ENCODE measurements around the gene NDUFB6. TPM values are rescaled to one million over a fixed set of nuclear protein-coding genes. Genes with fewer than 3 reads are reported as not detected.

NDUFB6 gene
- total RNA-seq, 6 experiments from 2014 or later, result 28.9 to 39.9 (median 36.2) TPM

DNA sequence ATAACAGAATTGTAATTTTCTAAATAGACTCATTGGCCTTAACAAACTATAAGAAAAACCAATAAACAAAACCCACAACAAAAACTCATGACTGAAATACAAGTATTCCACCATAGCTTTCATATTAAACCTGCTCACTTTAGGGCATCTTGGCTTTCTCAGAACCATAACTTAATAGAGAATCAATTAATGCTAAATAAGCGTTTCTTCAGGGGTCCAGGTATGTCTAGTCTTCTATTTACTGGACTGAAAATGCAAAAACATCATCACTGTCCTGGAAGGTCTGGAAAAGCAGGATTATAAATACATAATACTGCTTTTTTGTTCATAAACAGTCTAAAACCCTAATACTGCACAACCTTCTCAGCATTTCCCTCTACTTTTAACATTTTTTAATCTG lies 27.1 kb downstream of the NDUFB6 start:
- 92% methylated on average over 1 of the region's 1 CpG for WGBS (ENCODE audit: insufficient coverage, low coverage, low lambda C conversion rate, missing lambda C conversion rate)
- Histone ChIP-seq H3K27me3 (no peaks in the 10 kb centered on the region), H3K4me1 (peaks cover 0 to 8% (median 4%) of the 10 kb centered on the region in 4 donors), H3K36me3 (peaks cover 0 to 31% (median 6%) of the 10 kb centered on the region in 4 donors), H3K4me3 (no peak overlapping the region), H3K27ac (no peak overlapping the region), H3K9me3 (no peaks in the 10 kb centered on the region)
- TF ChIP-seq, protein P1, sequence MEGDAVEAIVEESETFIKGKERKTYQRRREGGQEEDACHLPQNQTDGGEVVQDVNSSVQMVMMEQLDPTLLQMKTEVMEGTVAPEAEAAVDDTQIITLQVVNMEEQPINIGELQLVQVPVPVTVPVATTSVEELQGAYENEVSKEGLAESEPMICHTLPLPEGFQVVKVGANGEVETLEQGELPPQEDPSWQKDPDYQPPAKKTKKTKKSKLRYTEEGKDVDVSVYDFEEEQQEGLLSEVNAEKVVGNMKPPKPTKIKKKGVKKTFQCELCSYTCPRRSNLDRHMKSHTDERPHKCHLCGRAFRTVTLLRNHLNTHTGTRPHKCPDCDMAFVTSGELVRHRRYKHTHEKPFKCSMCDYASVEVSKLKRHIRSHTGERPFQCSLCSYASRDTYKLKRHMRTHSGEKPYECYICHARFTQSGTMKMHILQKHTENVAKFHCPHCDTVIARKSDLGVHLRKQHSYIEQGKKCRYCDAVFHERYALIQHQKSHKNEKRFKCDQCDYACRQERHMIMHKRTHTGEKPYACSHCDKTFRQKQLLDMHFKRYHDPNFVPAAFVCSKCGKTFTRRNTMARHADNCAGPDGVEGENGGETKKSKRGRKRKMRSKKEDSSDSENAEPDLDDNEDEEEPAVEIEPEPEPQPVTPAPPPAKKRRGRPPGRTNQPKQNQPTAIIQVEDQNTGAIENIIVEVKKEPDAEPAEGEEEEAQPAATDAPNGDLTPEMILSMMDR (IDR thresholded peaks at IDR 0.05), result no peak
- ATAC-seq (no peak), DNase-seq (no peak)
- intact Hi-C loops (cut with DNase I), result no loop called here

DNA sequence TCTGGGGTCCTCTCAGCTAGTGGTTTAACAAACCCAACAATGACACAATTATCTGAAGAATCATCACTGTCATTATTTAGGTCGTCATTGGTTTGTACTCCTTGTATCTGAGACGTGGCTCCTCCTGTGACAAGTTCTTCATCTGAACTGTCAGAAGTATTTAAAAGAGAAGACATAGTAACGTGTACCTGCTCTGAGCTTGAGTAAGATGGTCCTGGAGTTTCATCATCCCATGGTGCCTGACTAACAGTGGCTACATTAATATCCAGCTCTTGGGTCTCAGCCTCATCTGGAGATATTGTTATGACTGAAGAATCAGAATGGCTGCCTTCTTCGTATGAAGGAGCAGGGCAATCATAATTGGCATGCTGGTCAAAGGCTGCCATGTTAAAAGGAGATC lies 29.9 kb downstream of the NDUFB6 start:
- intact Hi-C loops (cut with DNase I), result no loop called here
- peaks cover 0 to 31% (median 6%) of the 10 kb centered on the region in 4 donors for H3K36me3 ChIP-seq
- no peak overlapping the region for H3K4me3 ChIP-seq
- H3K4me1 ChIP-seq, result no peaks in the 10 kb centered on the region
- no peaks in the 10 kb centered on the region for H3K27me3 ChIP-seq
- DNase-seq (no peak), ATAC-seq (no peak)
- H3K9me3 ChIP-seq, result no peaks in the 10 kb centered on the region
- H3K27ac ChIP-seq, result no peak overlapping the region
- TF ChIP-seq, protein P1 (IDR thresholded peaks at IDR 0.05), result no peak
- no peak for TF ChIP-seq POLR2A (IDR thresholded peaks at IDR 0.05)
- WGBS (ENCODE audit: insufficient coverage, low coverage, low lambda C conversion rate, missing lambda C conversion rate), result 82% methylated on average over 4 of the region's 4 CpGs

DNA sequence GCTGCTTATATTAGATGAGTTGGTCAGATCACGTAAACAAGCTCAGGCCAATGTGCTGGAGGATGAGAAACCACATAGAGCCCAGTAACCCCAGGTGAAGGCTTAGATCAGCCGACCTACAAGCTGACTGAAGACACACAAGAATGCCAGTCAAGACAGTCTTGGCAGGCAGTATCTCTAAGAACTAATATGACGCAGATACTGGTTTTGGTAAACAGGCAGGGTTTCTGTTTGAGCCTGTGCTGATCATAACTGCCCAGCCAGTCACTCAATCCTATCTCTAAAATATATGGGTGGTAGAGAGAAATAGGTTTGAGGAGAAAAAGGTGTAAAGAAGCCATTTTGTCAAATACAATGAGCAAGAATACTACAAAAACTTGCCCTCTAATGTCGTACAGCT lies 39.1 kb downstream of the NDUFB6 start:
- WGBS (ENCODE audit: insufficient coverage, low coverage, low lambda C conversion rate, missing lambda C conversion rate), result 96% methylated on average over 4 of the region's 4 CpGs
- ATAC-seq, result no peak
- no peak overlapping the region for H3K4me3 ChIP-seq

DNA sequence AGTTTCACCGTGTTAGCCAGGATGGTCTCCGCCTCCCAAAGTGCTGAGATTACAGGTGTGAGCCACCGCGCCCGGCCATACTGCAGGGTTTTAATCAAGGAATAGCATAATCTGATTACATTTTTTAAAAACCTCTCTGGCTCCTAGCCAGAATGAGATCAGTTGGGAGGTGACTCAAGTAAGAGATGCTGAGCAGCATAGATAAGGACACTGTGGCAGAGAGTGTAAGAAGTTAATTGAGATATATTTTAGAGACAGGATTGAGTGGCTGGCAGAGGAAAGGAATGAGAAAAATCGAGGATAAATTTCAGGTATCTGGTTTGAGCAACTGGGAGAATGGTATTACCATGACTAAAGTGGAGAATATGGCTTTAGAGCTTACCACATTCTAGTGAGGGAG lies 39.6 kb downstream of the NDUFB6 start:
- Histone ChIP-seq H3K36me3 (no peaks in the 10 kb centered on the region), H3K27ac (no peak overlapping the region), H3K9me3 (no peaks in the 10 kb centered on the region), H3K4me3 (no peak overlapping the region), H3K27me3 (no peaks in the 10 kb centered on the region), H3K4me1 (no peaks in the 10 kb centered on the region)
- WGBS (ENCODE audit: insufficient coverage, low coverage, low lambda C conversion rate, missing lambda C conversion rate), result 100% methylated on average over 6 of the region's 6 CpGs
- ATAC-seq (no peak), DNase-seq (no peak)
- intact Hi-C loops (cut with DNase I), result no loop called here
- TF ChIP-seq, protein P1 (IDR thresholded peaks at IDR 0.05), result no peak
- no peak for TF ChIP-seq POLR2A (IDR thresholded peaks at IDR 0.05)

More for the DNA sequence above, 39.1 kb downstream of the NDUFB6 start:
- TF ChIP-seq, protein P1 (IDR thresholded peaks at IDR 0.05), result no peak
- no peak for TF ChIP-seq POLR2A (IDR thresholded peaks at IDR 0.05)
- H3K27me3 ChIP-seq, result no peaks in the 10 kb centered on the region
- intact Hi-C loops (cut with DNase I), result no loop called here
- no peak overlapping the region for H3K27ac ChIP-seq
- H3K4me1 ChIP-seq, result no peaks in the 10 kb centered on the region
- no peaks in the 10 kb centered on the region for H3K9me3 ChIP-seq
- no peak for DNase-seq
- H3K36me3 ChIP-seq, result no peaks in the 10 kb centered on the region

DNA sequence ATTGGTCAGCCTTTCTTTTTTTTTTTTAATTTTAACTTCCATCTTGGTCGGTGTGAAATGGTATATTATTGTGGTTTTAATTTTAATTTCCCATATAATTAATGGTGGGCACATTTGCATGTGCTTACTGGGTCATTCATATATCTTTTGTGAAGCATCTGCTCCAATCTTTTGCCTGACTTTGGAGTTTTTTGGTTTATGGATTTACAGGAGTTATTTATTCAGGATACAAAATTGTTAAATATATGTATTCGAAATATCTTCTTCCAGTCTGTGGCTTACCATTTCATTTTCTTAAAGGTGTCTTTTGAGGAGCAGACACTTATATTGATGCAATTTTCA lies 46.3 kb downstream of the NDUFB6 start:
- ATAC-seq, result no peak
- no peak for DNase-seq
- Histone ChIP-seq H3K4me3 (peak overlapping the region; percentile 65 to 74 (median 68)), H3K27ac (peak overlapping the region; percentile 84 to 91 (median 87)), H3K36me3 (no peaks in the 10 kb centered on the region), H3K27me3 (no peaks in the 10 kb centered on the region), H3K4me1 (peaks cover 0 to 24% (median 9%) of the 10 kb centered on the region in 4 donors), H3K9me3 (no peaks in the 10 kb centered on the region)
- WGBS (ENCODE audit: insufficient coverage, low coverage, low lambda C conversion rate, missing lambda C conversion rate), result 3% methylated on average over 2 of the region's 2 CpGs
- TF ChIP-seq POLR2A (IDR thresholded peaks at IDR 0.05), result no peak
- TF ChIP-seq, protein P1 (IDR thresholded peaks at IDR 0.05), result no peak
- intact Hi-C loops (cut with DNase I), result loop anchor here in 1 of 2 donors (5.0 to 10.0 kb wide), 2 partner anchors 92 to 149 kb away; no protein-coding TSS in a partner anchor
